Common myeloid progenitor, CD34-positive (primary cell): ENCODE results near the gene SLC50A1.

Experiments used
- CTCF ChIA-PET: fragments of 350-600 bp; sonication (Branson Sonifier 250); formaldehyde crosslinking; loops from one replicate; lab custom pipeline; 2021; ENCODE audit warnings: antibody characterized with exemption; lab: Charles Lee
- POLR2A ChIA-PET: fragments of 350-600 bp; sonication (Branson Sonifier 250); formaldehyde crosslinking; loops from one replicate; lab custom pipeline; 2021; ENCODE audit warnings: antibody characterized with exemption; lab: Charles Lee
- DNase-seq, 3 donors: peaks; one replicate each; pipeline versions ENCODE4 v3.0.0 to v3.0.0-alpha.2; 2013
- H3K27ac ChIP-seq, 2 experiments: 1 replicate in 1 of 2; 2 replicates in 1 of 2; pipeline ENCODE4 v1.7.0; 2013; ENCODE audit warnings: inconsistent platforms in 2 of 2, low read length in 2 of 2, mild to moderate bottlenecking in 2 of 2, low read depth in 1 of 2, moderate library complexity in 1 of 2; ENCODE audit not compliant: severe bottlenecking in 2 of 2, insufficient read depth in 1 of 2, poor library complexity in 1 of 2
- H3K27me3 ChIP-seq, 5 experiments: replicated peaks in 2 of 5; 1 replicate in 3 of 5; 2 replicates in 2 of 5; pipeline versions ENCODE4 v1.6.1 to v1.7.0; 2013; ENCODE audit warnings: low read length in 4 of 5, mild to moderate bottlenecking in 2 of 5, moderate library complexity in 2 of 5, inconsistent platforms in 1 of 5; ENCODE audit not compliant: insufficient read depth in 5 of 5, control insufficient read depth in 4 of 5
- H3K36me3 ChIP-seq, 4 experiments: 1 replicate in 2 of 4; 2 replicates in 2 of 4; pipeline versions ENCODE4 v1.6.1 to v1.7.0; 2013; ENCODE audit warnings: low read length in 3 of 4, control low read depth in 1 of 4, mild to moderate bottlenecking in 1 of 4; ENCODE audit not compliant: control insufficient read depth in 4 of 4, insufficient read depth in 4 of 4
- H3K4me1 ChIP-seq, 4 experiments: 1 replicate in 3 of 4; 2 replicates in 1 of 4; pipeline versions ENCODE4 v1.6.1 to v1.7.1; 2013; ENCODE audit warnings: low read length in 3 of 4, mild to moderate bottlenecking in 3 of 4, control low read depth in 1 of 4, inconsistent platforms in 1 of 4, moderate library complexity in 1 of 4; ENCODE audit not compliant: control insufficient read depth in 4 of 4, insufficient read depth in 4 of 4; ENCODE audit errors: control extremely low read depth in 1 of 4
- H3K4me3 ChIP-seq, 7 experiments: 1 replicate in 4 of 7; 2 replicates in 3 of 7; pipeline versions ENCODE4 v1.5.1 to v1.7.0; 2013; ENCODE audit warnings: mild to moderate bottlenecking in 7 of 7, low read length in 6 of 7, moderate library complexity in 6 of 7, inconsistent platforms in 2 of 7, low read depth in 2 of 7, control low read depth in 1 of 7; ENCODE audit not compliant: insufficient read depth in 4 of 7, control insufficient read depth in 1 of 7; ENCODE audit errors: extremely low read depth in 1 of 7
- H3K9me3 ChIP-seq, 5 experiments: 1 replicate in 4 of 5; 2 replicates in 1 of 5; pipeline versions ENCODE4 v1.6.1 to v1.7.1; 2013; ENCODE audit warnings: low read length in 4 of 5, mild to moderate bottlenecking in 2 of 5, inconsistent platforms in 1 of 5, low read depth in 1 of 5, moderate library complexity in 1 of 5; ENCODE audit not compliant: control insufficient read depth in 4 of 5, insufficient read depth in 2 of 5; ENCODE audit errors: control extremely low read depth in 1 of 5
- WGBS: methylation state at CpG from one replicate; pipeline ENCODE4 v1.1.5; 2013; ENCODE audit not compliant: insufficient coverage; 5-methylcytosine and 5-hydroxymethylcytosine counted together

Gene SLC50A1

DNA sequence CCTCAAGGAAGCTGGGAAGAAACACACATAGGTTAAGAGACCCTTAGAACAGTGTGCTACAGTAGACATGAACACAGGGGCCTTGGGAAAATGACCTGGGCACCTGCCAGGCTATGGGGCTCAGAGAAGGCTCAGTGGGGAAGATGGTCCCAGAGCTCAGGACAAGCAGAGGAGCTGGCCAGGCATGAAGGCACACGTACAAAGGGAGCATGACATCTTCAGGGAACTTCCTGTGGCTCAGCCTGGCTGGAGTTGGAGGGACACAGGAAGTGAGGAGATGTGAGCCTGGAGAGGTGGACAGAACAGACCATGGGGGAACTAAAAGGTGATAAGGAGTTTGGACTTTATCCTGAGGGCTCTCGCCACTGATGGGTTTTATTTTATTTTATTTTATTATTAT lies 3.8 kb upstream of the SLC50A1 start:
- ChIA-PET POLR2A (no interaction called here), CTCF (interaction anchor here (0.8 to 8.6 kb wide), 6 partner anchors 11 to 43 kb away, joined by 3 to 52 read pairs (median 6); no protein-coding TSS in a partner anchor)
- no peaks in the 10 kb centered on the region for H3K9me3 ChIP-seq
- H3K4me1 ChIP-seq = peaks cover 12 to 62% (median 60%) of the 10 kb centered on the region in 4 experiments
- H3K27ac ChIP-seq = no peak overlapping the region
- H3K4me3 ChIP-seq = no peak overlapping the region
- no peak for DNase-seq
- H3K27me3 ChIP-seq = peaks cover 0 to 5% (median 0%) of the 10 kb centered on the region in 5 experiments
- peaks cover 0 to 31% (median 18%) of the 10 kb centered on the region in 4 experiments for H3K36me3 ChIP-seq
- WGBS = 88% methylated on average over 1 of the region's 2 CpGs

DNA sequence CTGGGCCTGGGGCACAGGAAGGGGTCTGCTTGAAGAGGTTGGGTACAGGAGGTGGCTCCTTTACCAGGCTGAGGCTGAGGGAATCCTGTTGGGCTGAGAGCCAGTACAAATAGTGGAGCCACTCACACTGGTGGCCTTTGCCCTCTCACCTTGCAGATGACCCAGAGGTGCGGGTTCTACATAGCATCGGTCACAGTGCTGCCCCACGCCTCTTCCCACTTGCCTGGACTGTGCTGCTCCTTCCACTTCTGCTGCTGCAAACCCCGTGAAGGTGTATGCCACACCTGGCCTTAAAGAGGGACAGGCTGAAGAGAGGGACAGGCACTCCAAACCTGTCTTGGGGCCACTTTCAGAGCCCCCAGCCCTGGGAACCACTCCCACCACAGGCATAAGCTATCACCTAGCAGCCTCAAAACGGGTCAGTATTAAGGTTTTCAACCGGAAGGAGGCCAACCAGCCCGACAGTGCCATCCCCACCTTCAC lies 1.8 kb upstream of the SLC50A1 start:
- ChIA-PET POLR2A (no interaction called here), CTCF (interaction anchor here (0.7 to 6.6 kb wide), 9 partner anchors 10 to 45 kb away, joined by 3 to 49 read pairs (median 8); partner anchors contain the start of genes KRTCAP2 and TRIM46)
- Histone ChIP-seq H3K27me3 (no peaks in the 10 kb centered on the region), H3K4me1 (peaks cover 14 to 58% (median 53%) of the 10 kb centered on the region in 4 experiments), H3K9me3 (no peaks in the 10 kb centered on the region), H3K36me3 (peaks cover 3 to 38% (median 21%) of the 10 kb centered on the region in 4 experiments), H3K27ac (peak overlapping the region in 1 of 2 experiments; percentile 20), H3K4me3 (no peak overlapping the region)
- WGBS = 97% methylated on average over 4 of the region's 7 CpGs
- DNase-seq = no peak

DNA sequence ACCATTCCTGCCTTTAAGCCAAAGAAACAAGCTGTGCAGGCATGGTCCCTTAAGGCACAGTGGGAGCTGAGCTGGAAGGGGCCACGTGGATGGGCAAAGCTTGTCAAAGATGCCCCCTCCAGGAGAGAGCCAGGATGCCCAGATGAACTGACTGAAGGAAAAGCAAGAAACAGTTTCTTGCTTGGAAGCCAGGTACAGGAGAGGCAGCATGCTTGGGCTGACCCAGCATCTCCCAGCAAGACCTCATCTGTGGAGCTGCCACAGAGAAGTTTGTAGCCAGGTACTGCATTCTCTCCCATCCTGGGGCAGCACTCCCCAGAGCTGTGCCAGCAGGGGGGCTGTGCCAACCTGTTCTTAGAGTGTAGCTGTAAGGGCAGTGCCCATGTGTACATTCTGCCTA lies 1.3 kb upstream of the SLC50A1 start:
- POLR2A ChIA-PET = interaction anchor here (1.2 kb wide), 1 partner anchor 16 kb away, joined by 3 read pairs; no protein-coding TSS in a partner anchor
- WGBS = 85% methylated on average over 1 of the region's 1 CpG
- H3K4me3 ChIP-seq = no peak overlapping the region

DNA sequence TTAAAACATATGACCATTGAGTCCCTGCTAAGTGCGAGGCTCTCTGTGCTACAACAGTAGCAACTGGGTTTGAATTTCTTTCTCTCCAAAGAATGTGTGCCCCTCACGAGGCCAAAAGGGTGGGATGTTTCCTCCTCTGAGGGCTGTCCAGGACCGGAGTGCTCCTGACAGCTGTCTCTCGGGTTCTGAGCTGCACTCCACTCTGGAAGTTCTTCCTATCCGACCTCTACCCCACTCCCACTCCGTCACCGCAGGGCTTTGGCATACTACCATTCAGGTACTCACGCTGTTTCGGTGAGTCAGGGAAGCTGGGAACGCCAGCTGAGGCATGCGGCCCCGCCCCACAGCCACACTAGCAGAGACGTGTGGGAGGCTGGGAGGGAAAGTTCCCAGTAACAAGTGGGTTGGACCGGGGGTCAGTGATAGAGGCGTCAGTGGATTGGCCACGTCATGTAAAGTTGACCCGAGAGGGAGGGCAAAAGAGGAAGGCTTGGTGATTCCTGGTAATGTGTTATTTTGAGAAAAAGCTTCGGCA lies 705 bp upstream of the SLC50A1 start:
- POLR2A ChIA-PET = interaction anchor here (1.2 to 2.0 kb wide), 4 partner anchors 17 to 38 kb away, joined by 3 to 12 read pairs (median 4); partner anchors contain the start of gene KRTCAP2
- Histone ChIP-seq H3K36me3 (peaks cover 3 to 41% (median 21%) of the 10 kb centered on the region in 4 experiments), H3K4me3 (peak overlapping the region; percentile 47 to 89 (median 76)), H3K9me3 (no peaks in the 10 kb centered on the region), H3K27ac (peak overlapping the region; percentile 97 to 98), H3K4me1 (peaks cover 17 to 54% (median 49%) of the 10 kb centered on the region in 4 experiments), H3K27me3 (no peaks in the 10 kb centered on the region)
- CTCF ChIA-PET = interaction anchor here (0.7 to 6.6 kb wide), 11 partner anchors 9 to 50 kb away, joined by 3 to 49 read pairs (median 8); partner anchors contain the start of genes KRTCAP2 and TRIM46
- WGBS = 38% methylated on average over 18 of the region's 18 CpGs
- no peak for DNase-seq

More for the DNA sequence above, 1.3 kb upstream of the SLC50A1 start:
- no peaks in the 10 kb centered on the region for H3K9me3 ChIP-seq
- H3K27me3 ChIP-seq = no peaks in the 10 kb centered on the region
- H3K27ac ChIP-seq = peak overlapping the region in 1 of 2 experiments; percentile 98
- DNase-seq = no peak
- H3K4me1 ChIP-seq = peaks cover 14 to 55% (median 50%) of the 10 kb centered on the region in 4 experiments
- CTCF ChIA-PET = interaction anchor here (0.7 to 6.6 kb wide), 11 partner anchors 10 to 49 kb away, joined by 3 to 49 read pairs (median 8); partner anchors contain the start of genes KRTCAP2 and TRIM46
- peaks cover 3 to 41% (median 21%) of the 10 kb centered on the region in 4 experiments for H3K36me3 ChIP-seq

DNA sequence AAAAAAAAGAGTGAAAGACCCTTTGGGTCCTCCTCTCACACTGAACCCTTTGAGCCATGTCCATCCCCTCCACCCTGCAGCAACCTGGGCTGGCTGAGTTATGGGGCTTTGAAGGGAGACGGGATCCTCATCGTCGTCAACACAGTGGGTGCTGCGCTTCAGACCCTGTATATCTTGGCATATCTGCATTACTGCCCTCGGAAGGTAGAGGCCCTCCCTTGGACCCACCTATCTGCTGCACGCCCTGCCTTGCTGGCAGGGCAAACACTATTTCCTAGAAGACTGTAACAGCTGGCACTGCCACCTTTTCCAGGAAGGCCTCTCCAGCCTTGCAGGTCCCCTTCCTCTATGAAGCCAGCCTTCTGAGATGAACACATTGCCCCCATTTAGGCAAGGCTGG lies 1.1 kb downstream of the SLC50A1 start:
- Histone ChIP-seq H3K4me3 (peak overlapping the region; percentile 27 to 86 (median 76)), H3K27me3 (no peaks in the 10 kb centered on the region), H3K36me3 (peaks cover 3 to 34% (median 16%) of the 10 kb centered on the region in 4 experiments), H3K4me1 (peaks cover 11 to 49% (median 39%) of the 10 kb centered on the region in 4 experiments), H3K27ac (peak overlapping the region; percentile 97 to 98), H3K9me3 (no peaks in the 10 kb centered on the region)
- 5% methylated on average over 6 of the region's 6 CpGs for WGBS
- CTCF ChIA-PET = interaction anchor here (0.7 to 6.6 kb wide), 7 partner anchors 8 to 75 kb away, joined by 3 to 49 read pairs (median 4); no protein-coding TSS in a partner anchor
- POLR2A ChIA-PET = interaction anchor here (0.8 to 2.0 kb wide), 3 partner anchors 8 to 31 kb away, joined by 3 to 12 read pairs (median 3); no protein-coding TSS in a partner anchor
- DNase-seq = peak in 1 of 3 donors; percentile 27

DNA sequence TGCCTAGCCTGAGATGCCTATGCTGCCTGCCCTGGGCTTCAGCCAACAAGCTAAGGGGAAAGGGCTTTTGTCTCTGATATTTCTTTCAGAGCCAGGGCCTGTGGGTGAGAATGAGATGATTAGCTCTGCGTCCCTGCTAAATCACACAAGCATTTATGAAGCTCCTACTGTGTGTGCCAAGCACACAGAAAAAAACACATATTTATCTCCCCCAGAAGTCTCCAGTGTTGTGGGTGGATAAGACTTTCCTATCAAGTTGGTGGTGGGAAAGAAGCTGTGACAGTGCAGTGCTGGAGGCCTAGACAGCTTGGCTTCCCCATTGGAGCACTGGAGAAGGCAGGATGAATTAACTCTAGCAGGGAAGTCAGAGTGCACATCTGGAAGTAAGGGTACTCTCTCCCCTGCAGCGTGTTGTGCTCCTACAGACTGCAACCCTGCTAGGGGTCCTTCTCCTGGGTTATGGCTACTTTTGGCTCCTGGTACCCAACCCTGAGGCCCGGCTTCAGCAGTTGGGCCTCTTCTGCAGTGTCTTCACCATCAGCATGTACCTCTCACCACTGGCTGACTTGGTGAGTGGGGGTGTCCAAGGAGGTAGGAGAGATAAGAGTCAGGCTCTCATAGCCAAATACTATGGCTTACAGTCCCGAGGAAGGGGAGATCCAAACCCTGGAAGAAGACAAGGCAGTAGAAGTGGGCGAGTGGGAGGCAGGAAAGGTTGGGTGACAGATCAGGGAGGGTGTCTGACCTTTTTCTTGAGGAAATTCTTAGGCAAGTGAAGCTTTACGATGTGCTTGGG lies 1.7 kb downstream of the SLC50A1 start:
- ChIA-PET CTCF (interaction anchor here (0.7 to 6.6 kb wide), 9 partner anchors 9 to 76 kb away, joined by 3 to 49 read pairs (median 4); no protein-coding TSS in a partner anchor), POLR2A (interaction anchor here (0.8 to 1.3 kb wide), 2 partner anchors 8 to 30 kb away, joined by 3 read pairs; no protein-coding TSS in a partner anchor)
- Histone ChIP-seq H3K9me3 (no peaks in the 10 kb centered on the region), H3K27me3 (no peaks in the 10 kb centered on the region), H3K4me1 (peaks cover 11 to 49% (median 39%) of the 10 kb centered on the region in 4 experiments), H3K4me3 (peak overlapping the region in 6 of 7 experiments; percentile 62 to 86 (median 80)), H3K27ac (peak overlapping the region; percentile 97 to 98), H3K36me3 (peaks cover 3 to 31% (median 13%) of the 10 kb centered on the region in 4 experiments)
- DNase-seq = no peak
- WGBS = 93% methylated on average over 3 of the region's 6 CpGs
